SHP77 treated with DMSO at 0.1 percent for 48 hours (cell line): Measurements from ENCODE around the gene LCA5.
"Not testable (repeated sequence)": the region's sequence is repeated elsewhere in the genome, so short reads cannot be mapped to it uniquely, and the experiment has no call there.

Experiments used
- DNase-seq: peaks from one replicate; lab custom pipeline; 2025; lab: John Stamatoyannopoulos, UW

The LCA5 gene

DNA sequence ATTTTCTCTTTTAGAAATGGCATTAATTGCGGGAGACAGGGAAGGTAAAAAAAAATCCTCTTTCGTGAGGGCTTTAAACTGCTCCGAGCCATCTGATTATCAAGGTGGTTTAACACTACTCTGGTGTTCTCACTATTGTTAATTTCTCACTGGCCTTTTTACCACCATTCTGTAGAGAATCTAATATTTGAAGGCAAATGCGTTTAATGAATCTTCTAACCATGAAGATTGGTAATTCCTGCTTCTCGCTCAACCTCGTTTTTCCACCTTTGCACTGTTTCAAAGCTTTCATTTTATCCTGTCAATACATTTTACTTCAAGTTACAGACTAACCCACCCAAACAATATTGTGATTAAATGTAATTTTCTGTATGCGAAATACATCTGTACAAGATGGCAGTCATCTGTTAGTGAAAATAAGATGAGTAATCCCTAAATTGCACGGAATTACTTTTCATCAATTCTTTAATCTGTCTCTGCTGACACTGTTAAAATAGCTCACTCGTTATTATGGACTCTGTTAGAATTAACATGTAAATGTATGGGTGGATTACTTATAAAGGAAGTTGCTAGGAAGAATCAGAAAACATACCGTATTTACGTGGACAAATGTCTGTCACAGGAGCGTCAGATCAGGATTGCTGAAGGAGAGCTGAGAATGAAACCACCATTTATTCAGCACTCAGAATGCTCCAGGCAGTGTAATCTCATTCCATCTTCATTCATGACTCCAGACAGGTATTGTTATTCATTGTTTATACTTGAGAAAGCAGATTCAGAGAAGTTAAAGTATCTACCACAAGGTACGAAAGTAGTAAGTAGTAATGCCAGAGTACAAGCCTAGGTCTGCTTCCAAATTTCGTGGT is 1.1 kb upstream of the LCA5 start:
- peak; percentile 43 for DNase-seq

DNA sequence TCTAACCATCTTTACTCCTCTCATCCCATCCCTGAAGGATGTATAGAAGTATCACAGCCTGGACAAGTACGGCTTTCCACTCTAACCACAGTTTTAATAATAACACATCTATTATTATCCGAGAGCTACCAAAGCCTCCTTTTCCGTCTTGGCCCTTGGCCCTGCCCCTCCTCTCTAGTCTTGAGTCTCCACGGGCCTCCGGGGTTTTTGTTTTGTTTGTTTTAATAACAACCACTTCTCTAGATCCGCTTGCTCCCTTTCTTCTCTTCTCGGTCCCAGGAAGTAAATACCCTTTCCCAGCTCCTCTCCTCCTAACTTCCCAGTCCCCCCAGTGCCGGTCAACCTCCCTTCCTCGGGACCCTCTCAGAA is 661 bp downstream of the LCA5 start:
- DNase-seq = no peak

DNA sequence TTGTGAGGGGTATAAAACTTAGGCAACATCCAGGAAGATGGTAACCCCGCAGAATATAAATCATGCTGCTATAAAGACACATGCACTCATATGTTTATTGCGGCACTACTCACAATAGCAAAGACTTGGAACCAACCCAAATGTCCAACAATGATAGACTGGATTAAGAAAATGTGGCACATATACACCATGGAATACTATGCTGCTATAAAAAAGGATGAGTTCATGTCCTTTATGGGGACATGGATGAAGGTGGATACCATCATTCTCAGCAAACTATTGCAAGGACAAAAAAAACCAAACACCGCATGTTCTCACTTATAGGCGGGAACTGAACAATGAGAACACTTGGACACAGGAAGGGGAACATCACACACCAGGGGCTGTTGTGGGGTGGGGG is 7.7 kb downstream of the LCA5 start:
- DNase-seq = not testable (repeated sequence)

DNA sequence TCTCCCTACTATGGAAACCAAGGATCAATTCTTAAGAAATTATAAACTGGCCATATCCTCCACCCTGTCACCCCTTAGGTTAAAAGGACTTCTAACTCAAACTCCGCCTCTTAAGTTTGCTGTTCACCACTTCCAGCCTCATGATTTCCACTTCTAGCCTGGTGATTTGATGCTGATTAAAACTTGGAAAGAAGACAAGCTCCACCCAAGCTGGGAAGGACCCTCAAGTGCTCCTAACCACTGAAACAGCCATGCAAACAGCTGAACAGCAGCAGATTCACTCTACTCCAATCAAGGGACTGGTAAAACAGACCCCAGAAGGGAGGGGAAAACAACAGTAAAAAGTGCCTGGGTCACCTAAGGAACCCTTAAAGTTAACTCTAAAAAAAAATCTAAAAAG is 10.3 kb downstream of the LCA5 start:
- DNase-seq = no peak

DNA sequence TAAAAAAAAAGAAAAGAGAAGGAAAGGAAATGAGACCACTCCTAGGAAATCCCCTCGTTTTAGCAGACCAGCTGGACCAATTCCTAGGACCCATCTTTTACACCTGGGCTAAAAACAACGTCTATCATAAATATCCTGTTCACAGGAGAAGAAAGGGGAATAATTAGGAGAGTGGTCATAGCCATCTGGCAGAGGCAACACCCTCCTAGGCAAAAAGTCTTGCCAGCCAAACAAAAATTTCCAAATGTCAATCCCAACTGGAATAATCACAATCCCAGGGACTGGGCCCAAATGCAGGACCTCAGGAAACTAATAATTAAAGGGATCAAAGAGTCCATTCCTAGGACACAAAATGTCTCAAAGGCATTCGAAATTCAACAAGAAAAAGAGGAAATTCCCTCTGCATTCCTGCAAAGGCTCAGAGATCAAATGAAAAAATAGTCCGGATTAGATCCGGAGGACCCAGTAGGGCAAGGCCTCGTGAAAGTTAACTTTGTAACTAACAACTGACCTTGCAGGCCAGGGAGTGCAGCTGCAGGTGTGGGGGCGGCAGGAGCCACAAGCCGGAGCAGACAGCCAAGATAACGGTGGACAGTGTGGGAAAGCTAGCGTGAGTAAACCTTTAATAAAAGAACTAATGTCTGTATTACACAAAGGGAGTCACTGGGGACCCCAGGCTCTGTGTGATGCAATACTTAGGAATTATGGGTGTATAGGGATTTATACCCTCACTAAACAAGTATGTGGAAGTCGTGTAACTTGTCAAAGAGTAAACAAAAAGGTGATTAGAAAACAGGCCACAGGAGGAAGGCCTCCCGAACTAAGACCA is 11.7 kb downstream of the LCA5 start:
- DNase-seq = no peak

DNA sequence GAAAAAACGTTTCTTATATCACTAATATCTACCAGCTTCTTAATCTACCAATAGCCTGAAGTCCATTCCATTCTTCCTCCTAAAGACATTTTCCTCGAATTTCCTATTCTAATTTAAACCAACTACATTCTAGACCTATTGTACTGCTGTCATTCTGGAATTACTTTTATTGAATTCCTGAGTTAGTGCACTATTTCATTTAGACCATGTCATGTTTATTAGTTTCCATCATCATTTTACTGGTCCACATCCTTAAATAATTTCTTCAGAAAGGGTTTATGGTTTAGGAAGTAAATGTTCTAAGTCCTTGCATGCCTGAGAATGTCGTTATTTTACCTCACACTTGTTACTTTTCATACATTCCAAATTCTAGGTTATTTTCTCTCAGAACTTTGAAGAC is 13.2 kb downstream of the LCA5 start:
- DNase-seq = no peak

DNA sequence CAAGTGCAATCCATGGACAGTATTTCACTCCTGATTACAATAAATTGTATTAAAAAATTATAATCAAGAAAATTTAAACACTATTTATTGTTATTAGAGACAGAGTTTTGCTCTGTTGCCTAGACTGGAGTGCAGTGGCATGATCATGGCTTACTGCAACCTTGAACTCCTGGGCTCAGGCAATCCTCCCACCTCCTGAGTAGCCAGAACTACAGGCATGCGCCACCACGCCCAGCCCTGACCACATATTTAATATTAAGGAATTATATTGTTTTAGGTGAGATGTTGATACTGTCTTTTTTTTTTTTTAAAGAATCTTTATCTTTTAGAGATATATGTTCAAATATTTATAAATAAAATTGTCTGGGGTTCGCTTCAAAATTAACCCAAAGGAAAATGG is 14.6 kb downstream of the LCA5 start:
- DNase-seq = no peak

DNA sequence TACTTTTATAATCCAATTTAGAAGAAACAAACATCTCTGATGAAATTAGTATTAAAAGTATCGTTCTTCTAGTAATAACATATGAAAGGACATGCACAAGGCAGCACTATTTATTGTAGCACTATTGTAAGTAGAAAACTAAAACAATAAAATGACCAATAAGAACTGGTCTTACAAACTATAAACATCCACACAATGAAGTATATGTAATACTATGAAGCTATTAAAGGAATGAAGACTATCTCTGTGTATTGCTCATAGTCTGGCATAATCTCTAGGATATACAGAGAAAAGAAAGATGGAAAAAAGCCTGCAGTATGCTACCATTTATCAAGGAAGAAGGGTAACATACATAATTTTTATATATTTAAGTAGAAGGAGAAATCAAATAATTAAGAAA is 16.7 kb downstream of the LCA5 start:
- DNase-seq = no peak

DNA sequence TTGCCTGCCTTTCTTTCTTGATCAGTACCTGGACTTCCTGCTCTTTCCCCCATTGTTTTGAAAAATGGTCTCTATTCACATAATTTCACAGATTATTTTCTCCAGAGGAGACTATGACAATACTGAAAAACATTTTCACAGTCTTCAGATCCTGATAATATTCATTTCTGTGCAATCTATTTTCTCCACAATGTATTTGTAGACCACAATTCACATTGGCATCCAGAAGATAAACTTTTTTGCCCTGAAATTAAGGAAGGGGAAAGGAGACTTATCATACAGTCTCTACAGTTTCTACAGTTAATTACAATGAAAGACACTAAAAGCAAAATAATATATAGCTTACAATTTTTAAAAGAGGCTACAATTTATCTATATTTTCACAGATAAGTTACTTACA is 18.4 kb downstream of the LCA5 start:
- DNase-seq = no peak

DNA sequence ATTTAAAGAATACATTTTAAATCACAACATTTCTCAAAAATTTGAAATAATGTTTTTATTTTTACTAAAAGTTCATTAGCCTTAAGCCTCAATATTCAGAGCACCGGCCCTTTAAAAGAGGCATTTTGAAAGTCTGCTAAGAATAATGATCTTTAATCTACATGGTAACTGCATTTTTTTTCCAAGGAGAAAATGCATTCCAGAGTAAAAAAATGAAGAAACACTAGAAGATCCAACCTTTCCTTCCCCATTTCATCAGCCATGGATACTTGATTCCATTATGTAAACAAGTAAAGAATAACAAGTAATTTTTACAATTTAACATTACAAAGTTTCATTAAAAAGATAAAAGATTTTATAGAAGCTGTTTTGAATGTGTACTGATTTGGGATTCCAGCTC is 21.8 kb downstream of the LCA5 start:
- DNase-seq = no peak

DNA sequence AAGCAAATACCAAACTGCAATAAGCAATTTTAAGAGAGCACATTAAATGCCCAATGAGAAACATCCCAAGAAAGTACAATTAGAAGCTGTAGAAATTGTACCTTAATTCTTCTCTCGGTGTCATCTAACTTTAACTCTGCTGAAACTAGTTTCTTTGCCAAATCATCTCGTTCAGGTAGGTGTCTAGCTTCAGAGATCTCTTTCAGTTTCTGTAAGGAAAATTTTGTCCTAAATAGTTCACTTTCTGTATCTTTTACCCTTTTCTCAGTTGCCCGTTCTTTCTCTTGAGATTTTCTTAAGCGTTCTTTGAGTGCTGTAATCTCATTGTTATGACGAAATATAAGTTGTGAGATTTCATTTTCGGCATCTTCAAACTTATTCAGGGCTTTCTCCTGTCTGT is 24.1 kb downstream of the LCA5 start:
- no peak for DNase-seq

DNA sequence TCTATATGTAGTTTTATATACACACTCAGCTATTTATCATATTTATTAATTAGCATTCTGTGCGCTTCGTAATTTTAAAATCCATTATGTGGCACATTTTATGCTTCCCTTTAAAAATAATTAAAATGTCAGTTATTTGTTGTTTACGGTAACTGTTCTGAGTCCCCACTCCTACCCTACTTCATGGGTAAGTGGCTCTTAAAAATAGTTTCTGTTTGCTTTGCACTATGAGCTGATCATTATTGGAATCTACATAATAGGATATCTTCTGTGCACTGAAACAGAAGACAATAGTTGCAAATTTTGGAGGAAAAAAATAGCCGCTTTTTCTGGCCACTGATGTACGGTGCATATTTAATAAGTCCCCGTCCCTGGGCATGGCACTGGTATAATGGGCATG is 25.2 kb downstream of the LCA5 start:
- no peak for DNase-seq

DNA sequence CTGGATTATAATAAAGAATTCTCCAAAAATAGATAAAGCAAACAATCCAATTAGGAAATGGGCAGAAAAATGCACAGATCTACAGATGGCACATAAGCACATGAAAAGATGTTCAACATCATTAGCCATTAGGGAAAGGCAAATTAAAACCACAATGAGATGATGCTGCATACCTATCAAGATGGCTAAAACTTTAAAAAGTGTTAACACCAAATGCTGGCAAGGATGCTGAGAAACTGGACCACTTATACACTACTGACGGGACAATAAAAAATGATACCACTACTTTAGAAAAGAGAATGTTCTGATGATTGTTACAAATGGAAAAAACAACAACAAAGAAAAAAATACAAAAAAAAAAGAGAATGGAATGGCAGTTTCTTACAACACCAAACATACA is 26.5 kb downstream of the LCA5 start:
- DNase-seq = no peak

DNA sequence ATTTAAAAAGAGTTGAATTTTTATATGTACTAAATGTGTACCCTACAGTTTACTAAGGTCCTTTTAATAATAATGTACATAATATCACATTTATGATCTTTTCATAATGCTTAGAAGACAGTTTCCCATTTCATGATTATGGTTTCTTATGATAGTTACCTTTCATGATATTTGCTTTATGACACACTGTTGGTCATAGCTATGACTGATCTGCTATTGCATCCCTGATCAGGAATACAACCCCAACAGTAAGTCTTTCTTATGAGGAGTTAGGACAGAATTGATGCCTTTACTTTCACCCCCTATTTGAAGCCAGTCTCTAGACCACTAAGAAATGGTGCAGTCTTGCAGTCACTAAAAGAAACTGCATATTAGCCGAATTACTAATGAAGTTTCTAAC is 31.0 kb downstream of the LCA5 start:
- DNase-seq = no peak

DNA sequence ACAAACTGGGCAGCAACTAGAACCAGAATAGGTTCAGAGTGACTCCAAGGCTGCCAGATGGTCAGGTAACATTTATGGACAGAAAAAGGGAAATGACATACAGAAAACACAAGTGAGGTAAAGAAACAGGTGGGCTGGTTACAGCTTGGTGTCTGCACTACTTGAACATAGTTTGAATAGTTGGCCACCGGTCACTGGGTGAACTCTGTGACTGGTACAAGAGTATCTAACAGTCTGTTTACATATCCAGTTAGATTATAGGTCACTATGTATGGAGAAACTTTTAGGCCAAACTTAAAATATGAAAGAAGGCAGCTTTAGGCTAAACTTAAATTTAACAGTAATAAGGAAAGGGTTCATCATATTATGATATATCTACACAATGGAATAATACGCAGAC is 32.9 kb downstream of the LCA5 start:
- DNase-seq = no peak

DNA sequence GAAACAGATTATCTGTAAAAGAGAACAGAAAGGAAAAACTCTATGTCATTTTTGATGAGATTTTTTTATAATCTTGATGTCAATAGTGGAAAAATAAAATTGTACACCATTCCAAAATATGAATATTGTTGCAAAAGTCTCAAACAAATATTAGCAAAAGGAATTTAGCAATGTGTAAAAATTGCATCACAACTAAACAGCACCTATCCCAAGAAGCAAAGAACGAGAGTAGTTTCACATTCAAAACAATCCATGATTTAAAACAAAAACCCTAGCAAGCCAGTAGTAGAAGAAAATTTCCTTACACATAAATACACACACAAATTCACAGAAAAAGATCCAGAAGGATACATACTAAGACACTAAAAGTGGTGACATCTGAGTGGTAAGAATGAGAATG is 38.4 kb downstream of the LCA5 start:
- DNase-seq = no peak

DNA sequence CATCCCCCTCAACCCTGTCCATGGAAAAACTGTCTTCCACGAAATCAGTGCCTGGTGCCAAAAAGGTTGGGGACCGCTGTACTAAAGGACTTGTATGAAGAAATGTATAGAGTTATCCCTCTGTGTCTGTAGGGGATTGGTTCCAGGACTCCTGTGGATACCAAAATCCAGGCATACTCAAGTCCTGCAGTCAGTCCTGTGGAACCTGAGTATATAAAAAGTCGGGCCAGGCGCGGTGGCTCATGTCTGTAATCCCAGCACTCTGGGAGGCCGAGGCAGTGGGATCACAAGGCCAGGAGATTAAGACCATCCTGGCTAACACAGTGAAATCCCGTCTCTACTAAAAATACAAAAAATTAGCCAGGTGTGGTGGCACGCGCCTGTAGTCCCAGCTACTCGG is 42.0 kb downstream of the LCA5 start:
- no peak for DNase-seq

DNA sequence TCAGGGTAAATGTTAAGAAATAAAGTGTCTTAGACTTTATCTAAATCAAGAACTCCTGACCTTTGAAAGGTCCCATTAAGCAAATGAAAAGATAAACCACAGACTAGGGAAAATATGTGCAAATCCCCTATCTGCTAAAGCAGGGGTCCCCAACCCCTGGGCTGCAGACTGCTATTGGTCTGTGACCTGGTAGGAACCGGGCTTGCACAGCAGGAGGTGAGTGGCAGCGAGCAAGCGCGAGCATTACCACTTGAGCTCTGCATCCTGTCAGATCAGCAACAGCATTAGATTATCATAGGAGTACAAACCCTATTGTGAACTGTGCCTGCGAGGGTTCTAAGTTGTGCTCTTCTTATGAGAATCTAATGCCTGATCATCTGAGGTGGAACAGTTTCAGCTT is 42.4 kb downstream of the LCA5 start:
- DNase-seq = no peak

DNA sequence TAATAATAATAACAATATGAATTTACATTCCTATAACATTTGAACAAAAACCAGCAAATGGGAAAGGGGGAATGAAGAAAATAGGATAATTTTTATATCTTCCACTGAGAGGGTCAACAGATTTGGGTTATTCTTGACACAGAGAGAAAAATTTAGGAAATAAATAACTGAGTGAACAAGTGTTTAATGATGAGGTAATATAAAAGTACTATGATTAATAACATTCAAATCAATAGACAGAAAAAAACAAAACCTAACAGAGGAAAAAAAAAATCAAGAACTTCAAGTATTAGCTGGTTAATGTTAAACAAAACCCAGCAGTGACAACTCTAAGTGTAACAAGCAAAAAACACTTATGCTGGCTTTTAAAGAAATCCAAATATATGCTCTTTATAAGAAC is 66.5 kb downstream of the LCA5 start:
- no peak for DNase-seq

DNA sequence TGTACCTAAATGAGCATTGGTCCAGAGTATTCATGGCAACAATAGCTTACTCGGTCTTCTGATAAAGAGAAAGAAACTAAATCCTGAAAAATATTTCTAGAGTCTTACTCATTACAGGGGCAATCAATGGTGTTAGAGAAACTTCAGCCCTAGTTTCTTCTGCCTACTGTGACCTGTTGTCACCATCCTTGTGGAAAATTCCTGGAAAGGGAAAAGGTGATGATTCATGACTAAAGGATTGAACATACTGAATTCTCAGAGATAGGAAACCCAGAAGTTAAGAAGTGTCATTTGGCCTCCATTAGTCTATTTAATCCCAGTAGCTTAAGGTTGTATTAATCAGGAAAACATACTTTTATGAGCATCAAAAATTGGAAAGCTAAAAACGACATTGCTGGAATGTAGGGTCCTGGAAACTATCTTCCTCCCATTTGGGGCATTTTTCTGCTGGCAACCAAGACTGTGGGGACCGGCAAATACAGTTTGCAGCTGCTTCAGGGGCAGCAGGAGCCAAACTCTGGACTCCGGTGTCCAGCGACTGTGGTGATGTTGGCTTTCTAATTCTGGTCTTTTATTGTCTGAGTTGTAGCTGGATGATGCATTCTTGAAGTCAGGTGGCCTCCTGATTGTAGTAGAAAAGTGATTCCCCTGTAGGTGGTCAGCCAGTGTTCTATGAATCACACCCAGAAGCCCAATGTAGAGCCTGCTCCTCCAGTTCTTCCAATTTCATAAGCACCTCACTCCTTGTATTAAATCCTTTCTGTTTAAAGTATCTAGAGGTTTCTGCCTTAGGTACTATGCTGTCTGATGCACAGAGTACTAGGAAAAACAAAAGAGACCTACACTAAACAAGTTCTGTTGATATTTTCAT is 67.6 kb downstream of the LCA5 start:
- DNase-seq = no peak

DNA sequence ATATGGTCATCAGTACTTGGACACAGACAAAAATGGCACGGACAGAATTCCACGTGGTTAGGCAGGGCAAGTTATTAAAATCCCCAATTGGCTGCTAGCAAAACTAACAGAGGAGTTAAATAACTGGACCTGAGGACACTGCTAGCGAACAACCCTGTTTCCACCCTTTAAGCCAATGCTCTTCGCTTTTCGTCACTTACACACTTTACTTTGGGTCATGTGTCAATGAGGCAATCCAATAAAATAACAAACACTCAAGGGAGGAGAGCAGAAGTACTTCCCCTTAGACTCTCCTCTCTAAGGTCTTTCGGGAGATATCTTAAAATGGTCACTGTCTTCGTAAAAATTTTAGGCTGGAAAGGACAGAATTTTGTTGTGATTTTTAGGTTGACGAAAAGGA is 68.6 kb downstream of the LCA5 start:
- DNase-seq = no peak

DNA sequence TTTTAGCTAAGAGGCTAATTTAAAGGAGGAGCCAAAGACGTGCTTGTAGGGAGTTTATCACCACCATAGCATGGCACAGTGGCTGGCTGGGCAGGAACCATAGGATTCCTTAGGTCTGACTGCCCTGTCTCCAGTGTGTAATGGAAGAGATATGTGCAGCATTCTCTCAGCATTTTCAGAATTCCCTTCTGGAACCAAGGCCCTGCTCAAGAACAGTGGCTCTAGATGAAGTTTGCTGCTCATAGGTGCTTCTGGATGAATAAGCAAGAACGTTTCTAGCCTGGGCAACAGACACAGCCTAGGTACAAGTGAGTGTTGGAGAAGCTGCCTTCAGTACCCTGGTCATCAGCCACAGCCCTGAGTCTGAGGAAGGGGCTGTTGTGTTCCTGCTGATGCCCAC is 69.1 kb downstream of the LCA5 start:
- no peak for DNase-seq

DNA sequence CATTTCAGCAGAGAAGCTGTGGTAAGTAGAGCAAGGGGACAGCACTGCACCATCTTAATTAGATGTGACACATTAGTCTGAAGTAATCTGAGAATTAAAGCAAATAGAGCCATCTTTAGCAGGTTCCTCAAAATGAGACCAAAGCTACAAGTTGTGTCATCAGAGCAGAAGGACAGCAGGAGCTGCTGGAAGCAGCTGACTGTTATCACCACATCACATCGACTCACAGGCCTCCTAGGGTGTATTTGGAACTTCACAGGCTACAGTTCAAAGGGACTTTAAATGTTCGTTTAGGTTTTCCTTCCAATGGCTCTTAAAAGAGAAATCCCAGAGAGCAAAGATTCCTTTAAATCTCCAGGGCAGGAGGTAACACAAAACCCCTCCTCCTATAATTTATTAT is 69.5 kb downstream of the LCA5 start:
- DNase-seq = no peak
